Measurements from ENCODE around the gene SNX1. TPM values are rescaled to one million over a fixed set of nuclear protein-coding genes. Genes with fewer than 3 reads are reported as not detected.

Gene SNX1
- total and polyA plus RNA-seq, 2 of the 13 experiments (the other 11 are each of a cell fraction or from before 2014, with no cell fraction given): 29.3 to 60.1 TPM

GRCh38 chr15:64146885-64147681, 51.3 kb downstream of the SNX1 start (continued):
- TF ChIP-seq, protein P1, sequence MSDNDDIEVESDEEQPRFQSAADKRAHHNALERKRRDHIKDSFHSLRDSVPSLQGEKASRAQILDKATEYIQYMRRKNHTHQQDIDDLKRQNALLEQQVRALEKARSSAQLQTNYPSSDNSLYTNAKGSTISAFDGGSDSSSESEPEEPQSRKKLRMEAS (IDR thresholded peaks at IDR 0.05): peak; percentile 86
- TF ChIP-seq HNRNPLL (IDR thresholded peaks at IDR 0.05; ENCODE audit: low read depth, low read length, poor library complexity, severe bottlenecking): peak; percentile 49
- TF ChIP-seq ZKSCAN5 (CRISPR knock-in tag; IDR thresholded peaks at IDR 0.05): no peak
- TF ChIP-seq, protein P2, sequence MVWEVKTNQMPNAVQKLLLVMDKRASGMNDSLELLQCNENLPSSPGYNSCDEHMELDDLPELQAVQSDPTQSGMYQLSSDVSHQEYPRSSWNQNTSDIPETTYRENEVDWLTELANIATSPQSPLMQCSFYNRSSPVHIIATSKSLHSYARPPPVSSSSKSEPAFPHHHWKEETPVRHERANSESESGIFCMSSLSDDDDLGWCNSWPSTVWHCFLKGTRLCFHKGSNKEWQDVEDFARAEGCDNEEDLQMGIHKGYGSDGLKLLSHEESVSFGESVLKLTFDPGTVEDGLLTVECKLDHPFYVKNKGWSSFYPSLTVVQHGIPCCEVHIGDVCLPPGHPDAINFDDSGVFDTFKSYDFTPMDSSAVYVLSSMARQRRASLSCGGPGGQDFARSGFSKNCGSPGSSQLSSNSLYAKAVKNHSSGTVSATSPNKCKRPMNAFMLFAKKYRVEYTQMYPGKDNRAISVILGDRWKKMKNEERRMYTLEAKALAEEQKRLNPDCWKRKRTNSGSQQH (CRISPR knock-in tag; IDR thresholded peaks at IDR 0.05; ENCODE audit: low read depth): no peak
- TF ChIP-seq ZBTB25 (CRISPR knock-in tag; IDR thresholded peaks at IDR 0.05): no peak
- no peak for TF ChIP-seq MED13 (CRISPR knock-in tag; IDR thresholded peaks at IDR 0.05)
- no peak for TF ChIP-seq CAMTA2 (CRISPR knock-in tag; IDR thresholded peaks at IDR 0.05; ENCODE audit: borderline replicate concordance)
- no peak for TF ChIP-seq ATAD3A (CRISPR knock-in tag; IDR thresholded peaks at IDR 0.05)
- TF ChIP-seq ZNF12 (CRISPR knock-in tag; IDR thresholded peaks at IDR 0.05): peak; percentile 81
- 0 out of 2 replicates have a peak, but pooled peaks have one; percentile 12 for TF ChIP-seq FOSL2 (CRISPR knock-in tag; IDR thresholded peaks at IDR 0.05)
- TF ChIP-seq ZZZ3 (CRISPR knock-in tag; IDR thresholded peaks at IDR 0.05; ENCODE audit: borderline replicate concordance): no peak
- TF ChIP-seq TFDP1 (CRISPR knock-in tag; IDR thresholded peaks at IDR 0.05; ENCODE audit: borderline replicate concordance): peak; percentile 43; the same call in 1 of the 2 replicates
- TF ChIP-seq TMF1 (CRISPR knock-in tag; IDR thresholded peaks at IDR 0.05; ENCODE audit: low read depth): no peak
- no peak for TF ChIP-seq NR2F6 (IDR thresholded peaks at IDR 0.05)
- no peak for TF ChIP-seq NR2F6 (CRISPR knock-in tag; IDR thresholded peaks at IDR 0.05)
- TF ChIP-seq PHF5A (CRISPR knock-in tag; IDR thresholded peaks at IDR 0.05; ENCODE audit: low read depth, unreplicated experiment): no peak
- no peak for TF ChIP-seq ZNF83 (CRISPR knock-in tag; IDR thresholded peaks at IDR 0.05; ENCODE audit: borderline replicate concordance)
- TF ChIP-seq ARID4A (CRISPR knock-in tag; IDR thresholded peaks at IDR 0.05; ENCODE audit: borderline replicate concordance): peak; percentile 48; the same call in 1 of the 2 replicates
- no peak for TF ChIP-seq ZBTB43 (CRISPR knock-in tag; conservative IDR thresholded peaks at IDR 0.05)
- no peak for TF ChIP-seq TSC22D2 (CRISPR knock-in tag; IDR thresholded peaks at IDR 0.05; ENCODE audit: borderline replicate concordance)
- TF ChIP-seq GZF1 (CRISPR knock-in tag; IDR thresholded peaks at IDR 0.05): no peak; the same call in 1 of the 2 replicates

All from HepG2 (cell line).